HEK293T (cell line): ENCODE results near the gene ACER1.

Source experiments
- ARNT ChIP-seq: fragments of 450-650 bp; IDR thresholded peaks from 2 replicates; pipeline ENCODE4 v1.6.1; 2017; ENCODE audit warnings: mild to moderate bottlenecking
- FOXK2 ChIP-seq: fragments of 450-650 bp; IDR thresholded peaks from 2 replicates; pipeline ENCODE4 v1.6.1; 2016; ENCODE audit warnings: mild to moderate bottlenecking
- FOXM1 ChIP-seq: fragments of 450-650 bp; IDR thresholded peaks from 2 replicates; pipeline ENCODE4 v1.6.1; 2017; ENCODE audit warnings: mild to moderate bottlenecking, borderline replicate concordance
- HDGF ChIP-seq: fragments of 450-650 bp; IDR thresholded peaks from 2 replicates; pipeline ENCODE4 v1.6.1; 2017; ENCODE audit warnings: antibody characterized with exemption, borderline replicate concordance
- PKNOX1 ChIP-seq: fragments of 450-650 bp; IDR thresholded peaks from 2 replicates; pipeline ENCODE4 v1.6.1; 2016
- SP1 ChIP-seq: fragments of 450-650 bp; IDR thresholded peaks from 2 replicates; pipeline ENCODE4 v1.6.1; 2017
- SUZ12 ChIP-seq: fragments of 450-650 bp; IDR thresholded peaks from 2 replicates; pipeline ENCODE4 v1.6.1; 2016; ENCODE audit warnings: mild to moderate bottlenecking

GRCh38 chr19:6362351-6362801, 29.0 kb upstream of the ACER1 start:
- no peak for TF ChIP-seq HDGF
- TF ChIP-seq FOXK2, result no peak
- TF ChIP-seq PKNOX1, result no peak
- no peak for TF ChIP-seq FOXM1
- no peak for TF ChIP-seq SUZ12
- no peak for TF ChIP-seq SP1
- no peak for TF ChIP-seq ARNT
